ENCODE results near the gene SURF4. TPM values are rescaled to one million over a fixed set of nuclear protein-coding genes. Genes with fewer than 3 reads are reported as not detected.

SURF4 gene
- polyA plus RNA-seq (2013) = 307 and 319 TPM in 2 replicates

- peaks cover 17% of the 10 kb centered on the region for H3K79me1 ChIP-seq (ENCODE audit: low read length)
- H4K8ac ChIP-seq (ENCODE audit: low read depth, low read length) = peak within 1 kb of the TSS; percentile 98
- H3K4me3 ChIP-seq (ENCODE audit: low read depth, low read length) = peak within 1 kb of the TSS; percentile 97
- H3K14ac ChIP-seq (ENCODE audit: low read length) = peak within 1 kb of the TSS; percentile 99
- peaks cover 2 to 5% of the 10 kb centered on the region in 2 experiments for H3K4me1 ChIP-seq (ENCODE audit: control insufficient read depth in 1 of 2, insufficient read depth in 2 of 2, low read length in 2 of 2)
- H2BK12ac ChIP-seq (ENCODE audit: low read length) = no peak within 1 kb of the TSS
- H3K27ac ChIP-seq (ENCODE audit: low read depth, low read length) = peak within 1 kb of the TSS; percentile 96
- H3K27me3 ChIP-seq (ENCODE audit: insufficient read depth, low read length) = no peaks in the 10 kb centered on the region
- H3K9me3 ChIP-seq (ENCODE audit: insufficient read depth, low read depth, low read length) = peaks cover 3% of the 10 kb centered on the region
- H2BK120ac ChIP-seq (ENCODE audit: insufficient read depth, low read length, poor library complexity) = peak within 1 kb of the TSS; percentile 98
- H2BK5ac ChIP-seq (ENCODE audit: low read depth, low read length, poor library complexity) = peak within 1 kb of the TSS; percentile 96
- no CpG with 5 or more reads among the region's 120 CpGs for WGBS (ENCODE audit: extremely low coverage, insufficient coverage, insufficient read length)
- H3K4me2 ChIP-seq (ENCODE audit: low read length) = peak within 1 kb of the TSS; percentile 84
- peak; percentile 96 to 98 for DNase-seq
- peak within 1 kb of the TSS; percentile 99 for H3K18ac ChIP-seq (ENCODE audit: low read length)
- peak within 1 kb of the TSS; percentile 100 for H3K4ac ChIP-seq (ENCODE audit: low read depth, low read length)
- H3K9ac ChIP-seq (ENCODE audit: low read length) = peak within 1 kb of the TSS; percentile 99
- H4K12ac ChIP-seq (ENCODE audit: low read depth, low read length) = peak within 1 kb of the TSS; percentile 87
- peaks cover 26% of the 10 kb centered on the region for H3K79me2 ChIP-seq (ENCODE audit: control insufficient read depth, insufficient read depth, low read length, poor library complexity)
- H3K36me3 ChIP-seq (ENCODE audit: control insufficient read depth in 1 of 2, insufficient read depth in 2 of 2, low read length in 2 of 2) = peaks cover 21 to 22% of the 10 kb centered on the region in 2 experiments
- peak within 1 kb of the TSS; percentile 98 for H2AFZ ChIP-seq (ENCODE audit: insufficient read depth, low read length, poor library complexity)
- H4K91ac ChIP-seq (ENCODE audit: low read depth, low read length) = peak within 1 kb of the TSS; percentile 99
- peak within 1 kb of the TSS; percentile 92 for H2AK5ac ChIP-seq (ENCODE audit: low read length)
- peak within 1 kb of the TSS; percentile 37 for H3K23ac ChIP-seq (ENCODE audit: low read length)
Measured at GRCh38 chr9:133375724-133376654, at the start of gene SURF4, which contains the start of gene STKLD1. TSS of gene SURF4 (minus strand) at chr9:133376060. CDS start at chr9:133375969, 91 bp downstream. TSS of gene STKLD1 (plus strand) at chr9:133376366. CDS start at chr9:133376474, 108 bp downstream.

- Histone ChIP-seq H4K12ac (ENCODE audit: low read depth, low read length) (no peak overlapping the region), H2AFZ (ENCODE audit: insufficient read depth, low read length, poor library complexity) (no peak overlapping the region), H3K27me3 (ENCODE audit: insufficient read depth, low read length) (peaks cover 5% of the 10 kb centered on the region), H3K4ac (ENCODE audit: low read depth, low read length) (no peak overlapping the region), H3K23ac (ENCODE audit: low read length) (no peak overlapping the region), H3K14ac (ENCODE audit: low read length) (no peak overlapping the region), H3K9me3 (ENCODE audit: insufficient read depth, low read depth, low read length) (peaks cover 6% of the 10 kb centered on the region), H2BK120ac (ENCODE audit: insufficient read depth, low read length, poor library complexity) (no peak overlapping the region), H4K8ac (ENCODE audit: low read depth, low read length) (no peak overlapping the region), H3K18ac (ENCODE audit: low read length) (no peak overlapping the region), H2BK5ac (ENCODE audit: low read depth, low read length, poor library complexity) (no peak overlapping the region), H3K4me1 (ENCODE audit: control insufficient read depth in 1 of 2, insufficient read depth in 2 of 2, low read length in 2 of 2) (peaks cover 4% of the 10 kb centered on the region in 2 experiments), H2BK12ac (ENCODE audit: low read length) (no peak overlapping the region), H3K9ac (ENCODE audit: low read length) (no peak overlapping the region), H3K4me2 (ENCODE audit: low read length) (no peak overlapping the region), H3K27ac (ENCODE audit: low read depth, low read length) (no peak overlapping the region), H2AK5ac (ENCODE audit: low read length) (no peak overlapping the region), H3K79me2 (ENCODE audit: control insufficient read depth, insufficient read depth, low read length, poor library complexity) (no peaks in the 10 kb centered on the region), H3K4me3 (ENCODE audit: low read depth, low read length) (no peak overlapping the region), H3K79me1 (ENCODE audit: low read length) (no peaks in the 10 kb centered on the region), H3K36me3 (ENCODE audit: control insufficient read depth in 1 of 2, insufficient read depth in 2 of 2, low read length in 2 of 2) (no peaks in the 10 kb centered on the region), H4K91ac (ENCODE audit: low read depth, low read length) (no peak overlapping the region)
- WGBS (ENCODE audit: extremely low coverage, insufficient coverage, insufficient read length) = no CpG with 5 or more reads among the region's 22 CpGs
- DNase-seq = no peak
Measured at GRCh38 chr9:133425049-133425632, 49.3 kb upstream of the SURF4 start.

GRCh38 chr9:133424187-133424586 is 48.3 kb upstream of the SURF4 start:
- H2BK12ac ChIP-seq (ENCODE audit: low read length) = no peak overlapping the region
- H2BK5ac ChIP-seq (ENCODE audit: low read depth, low read length, poor library complexity) = no peak overlapping the region
- no CpG with 5 or more reads among the region's 12 CpGs for WGBS (ENCODE audit: extremely low coverage, insufficient coverage, insufficient read length)
- no peak overlapping the region for H3K9ac ChIP-seq (ENCODE audit: low read length)
- no peak overlapping the region for H2AK5ac ChIP-seq (ENCODE audit: low read length)
- H4K12ac ChIP-seq (ENCODE audit: low read depth, low read length) = no peak overlapping the region
- H3K79me2 ChIP-seq (ENCODE audit: control insufficient read depth, insufficient read depth, low read length, poor library complexity) = no peaks in the 10 kb centered on the region
- H3K27ac ChIP-seq (ENCODE audit: low read depth, low read length) = no peak overlapping the region
- no peaks in the 10 kb centered on the region for H3K79me1 ChIP-seq (ENCODE audit: low read length)
- no peak overlapping the region for H3K4ac ChIP-seq (ENCODE audit: low read depth, low read length)
- no peaks in the 10 kb centered on the region for H3K36me3 ChIP-seq (ENCODE audit: control insufficient read depth in 1 of 2, insufficient read depth in 2 of 2, low read length in 2 of 2)
- peaks cover 0 to 2% of the 10 kb centered on the region in 2 experiments for H3K4me1 ChIP-seq (ENCODE audit: control insufficient read depth in 1 of 2, insufficient read depth in 2 of 2, low read length in 2 of 2)
- no peak overlapping the region for H2BK120ac ChIP-seq (ENCODE audit: insufficient read depth, low read length, poor library complexity)
- no peak overlapping the region for H3K18ac ChIP-seq (ENCODE audit: low read length)
- H2AFZ ChIP-seq (ENCODE audit: insufficient read depth, low read length, poor library complexity) = no peak overlapping the region
- H3K9me3 ChIP-seq (ENCODE audit: insufficient read depth, low read depth, low read length) = peaks cover 6% of the 10 kb centered on the region
- H3K4me2 ChIP-seq (ENCODE audit: low read length) = no peak overlapping the region
- no peak overlapping the region for H4K91ac ChIP-seq (ENCODE audit: low read depth, low read length)
- DNase-seq = no peak
- no peaks in the 10 kb centered on the region for H3K27me3 ChIP-seq (ENCODE audit: insufficient read depth, low read length)
- no peak overlapping the region for H3K14ac ChIP-seq (ENCODE audit: low read length)
- no peak overlapping the region for H3K4me3 ChIP-seq (ENCODE audit: low read depth, low read length)
- no peak overlapping the region for H4K8ac ChIP-seq (ENCODE audit: low read depth, low read length)
- H3K23ac ChIP-seq (ENCODE audit: low read length) = no peak overlapping the region

GRCh38 chr9:133423216-133423615 is 47.4 kb upstream of the SURF4 start:
- no peaks in the 10 kb centered on the region for H3K36me3 ChIP-seq (ENCODE audit: control insufficient read depth in 1 of 2, insufficient read depth in 2 of 2, low read length in 2 of 2)
- H4K12ac ChIP-seq (ENCODE audit: low read depth, low read length) = no peak overlapping the region
- no peak overlapping the region for H3K4me2 ChIP-seq (ENCODE audit: low read length)
- no peak overlapping the region for H3K14ac ChIP-seq (ENCODE audit: low read length)
- H4K8ac ChIP-seq (ENCODE audit: low read depth, low read length) = no peak overlapping the region
- H3K18ac ChIP-seq (ENCODE audit: low read length) = no peak overlapping the region
- no peak overlapping the region for H3K4me3 ChIP-seq (ENCODE audit: low read depth, low read length)
- no peak overlapping the region for H3K9ac ChIP-seq (ENCODE audit: low read length)
- no CpG with 5 or more reads among the region's 3 CpGs for WGBS (ENCODE audit: extremely low coverage, insufficient coverage, insufficient read length)
- no peaks in the 10 kb centered on the region for H3K27me3 ChIP-seq (ENCODE audit: insufficient read depth, low read length)
- peaks cover 1% of the 10 kb centered on the region for H3K79me2 ChIP-seq (ENCODE audit: control insufficient read depth, insufficient read depth, low read length, poor library complexity)
- no peak overlapping the region for H3K4ac ChIP-seq (ENCODE audit: low read depth, low read length)
- no peak overlapping the region for H2AK5ac ChIP-seq (ENCODE audit: low read length)
- no peak overlapping the region for H3K23ac ChIP-seq (ENCODE audit: low read length)
- H2AFZ ChIP-seq (ENCODE audit: insufficient read depth, low read length, poor library complexity) = no peak overlapping the region
- H2BK120ac ChIP-seq (ENCODE audit: insufficient read depth, low read length, poor library complexity) = no peak overlapping the region
- no peak for DNase-seq
- H2BK12ac ChIP-seq (ENCODE audit: low read length) = no peak overlapping the region
- H3K27ac ChIP-seq (ENCODE audit: low read depth, low read length) = no peak overlapping the region
- no peak overlapping the region for H2BK5ac ChIP-seq (ENCODE audit: low read depth, low read length, poor library complexity)
- peaks cover 1% of the 10 kb centered on the region for H3K79me1 ChIP-seq (ENCODE audit: low read length)
- H4K91ac ChIP-seq (ENCODE audit: low read depth, low read length) = no peak overlapping the region
- H3K4me1 ChIP-seq (ENCODE audit: control insufficient read depth in 1 of 2, insufficient read depth in 2 of 2, low read length in 2 of 2) = peaks cover 0 to under 1% of the 10 kb centered on the region in 2 experiments
- peaks cover 5% of the 10 kb centered on the region for H3K9me3 ChIP-seq (ENCODE audit: insufficient read depth, low read depth, low read length)

Data from trophoblast cell (in vitro differentiated cells and primary cell).